KMS-11 (cell line): ENCODE data around the gene FBXO9.

ENCODE experiments used
- H2AFZ ChIP-seq: fragments of 200-600 bp; sonication (generic); 2 replicates; pipeline ENCODE4 v1.6.1; 2016; ENCODE audit warnings: antibody characterized with exemption, mixed run types, low read depth
- H3K27ac ChIP-seq: fragments of 200-600 bp; sonication (generic); 2 replicates; pipeline ENCODE4 v1.6.1; 2016; ENCODE audit warnings: mild to moderate bottlenecking, mixed run types
- H3K27me3 ChIP-seq: fragments of 200-600 bp; sonication (generic); 2 replicates; pipeline ENCODE4 v1.6.1; 2017; ENCODE audit warnings: mild to moderate bottlenecking, low read depth, mixed run types, moderate library complexity; ENCODE audit not compliant: insufficient read depth
- H3K36me3 ChIP-seq: fragments of 200-600 bp; sonication (generic); 2 replicates; pipeline ENCODE4 v1.6.1; 2017; ENCODE audit warnings: mild to moderate bottlenecking, mixed run types; ENCODE audit not compliant: insufficient read depth
- H3K4me1 ChIP-seq: fragments of 200-600 bp; sonication (generic); 2 replicates; pipeline ENCODE4 v1.6.1; 2016; ENCODE audit warnings: mild to moderate bottlenecking, low read depth, mixed run types; ENCODE audit not compliant: poor library complexity, severe bottlenecking
- H3K4me2 ChIP-seq: fragments of 200-600 bp; sonication (generic); 2 replicates; pipeline ENCODE4 v1.7.0; 2016; ENCODE audit warnings: mild to moderate bottlenecking, mixed run types
- H3K4me3 ChIP-seq: fragments of 200-600 bp; sonication (generic); IDR thresholded peaks from 2 replicates; pipeline ENCODE4 v1.6.1; 2017; ENCODE audit warnings: low read depth, low read length, mixed read lengths; ENCODE audit not compliant: insufficient read depth
- H3K79me2 ChIP-seq: fragments of 200-600 bp; sonication (generic); 2 replicates; pipeline ENCODE4 v1.6.1; 2016; ENCODE audit warnings: low read depth, mixed run types; ENCODE audit not compliant: insufficient read depth
- H3K9ac ChIP-seq: fragments of 200-600 bp; sonication (generic); 2 replicates; pipeline ENCODE4 v1.6.1; 2016; ENCODE audit warnings: mild to moderate bottlenecking, mixed run types
- H4K20me1 ChIP-seq: fragments of 200-600 bp; sonication (generic); 2 replicates; pipeline ENCODE4 v1.6.1; 2016; ENCODE audit warnings: mild to moderate bottlenecking, mixed run types; ENCODE audit not compliant: insufficient read depth
- CTCF ChIP-seq: fragments of 200-600 bp; sonication (generic); conservative IDR thresholded peaks from 2 replicates; pipeline ENCODE4 v1.6.1; 2017; ENCODE audit warnings: low read depth, mild to moderate bottlenecking, antibody characterized with exemption, low read length, moderate library complexity, mixed read lengths

The FBXO9 gene

GRCh38 chr6:53133961-53134360 lies 68.8 kb downstream of the FBXO9 start:
- no peaks in the 10 kb centered on the region for H4K20me1 ChIP-seq
- no peak for TF ChIP-seq CTCF
- H3K27ac ChIP-seq = no peak overlapping the region
- H3K4me1 ChIP-seq = no peaks in the 10 kb centered on the region
- H3K27me3 ChIP-seq = no peaks in the 10 kb centered on the region
- H2AFZ ChIP-seq = no peak overlapping the region
- H3K9ac ChIP-seq = no peak overlapping the region
- H3K79me2 ChIP-seq = no peaks in the 10 kb centered on the region
- no peak overlapping the region for H3K4me2 ChIP-seq
- no peaks in the 10 kb centered on the region for H3K36me3 ChIP-seq
- no peak overlapping the region for H3K4me3 ChIP-seq

- H4K20me1 ChIP-seq = no peaks in the 10 kb centered on the region
- no peaks in the 10 kb centered on the region for H3K36me3 ChIP-seq
- no peaks in the 10 kb centered on the region for H3K27me3 ChIP-seq
- no peak overlapping the region for H3K4me3 ChIP-seq
- H3K79me2 ChIP-seq = no peaks in the 10 kb centered on the region
- no peak overlapping the region for H3K9ac ChIP-seq
- H3K4me1 ChIP-seq = no peaks in the 10 kb centered on the region
- H3K4me2 ChIP-seq = no peak overlapping the region
- no peak overlapping the region for H2AFZ ChIP-seq
- no peak overlapping the region for H3K27ac ChIP-seq
- no peak for TF ChIP-seq CTCF
These were observed 69.5 kb downstream of the FBXO9 start for GRCh38 chr6:53134601-53135235.

DNA sequence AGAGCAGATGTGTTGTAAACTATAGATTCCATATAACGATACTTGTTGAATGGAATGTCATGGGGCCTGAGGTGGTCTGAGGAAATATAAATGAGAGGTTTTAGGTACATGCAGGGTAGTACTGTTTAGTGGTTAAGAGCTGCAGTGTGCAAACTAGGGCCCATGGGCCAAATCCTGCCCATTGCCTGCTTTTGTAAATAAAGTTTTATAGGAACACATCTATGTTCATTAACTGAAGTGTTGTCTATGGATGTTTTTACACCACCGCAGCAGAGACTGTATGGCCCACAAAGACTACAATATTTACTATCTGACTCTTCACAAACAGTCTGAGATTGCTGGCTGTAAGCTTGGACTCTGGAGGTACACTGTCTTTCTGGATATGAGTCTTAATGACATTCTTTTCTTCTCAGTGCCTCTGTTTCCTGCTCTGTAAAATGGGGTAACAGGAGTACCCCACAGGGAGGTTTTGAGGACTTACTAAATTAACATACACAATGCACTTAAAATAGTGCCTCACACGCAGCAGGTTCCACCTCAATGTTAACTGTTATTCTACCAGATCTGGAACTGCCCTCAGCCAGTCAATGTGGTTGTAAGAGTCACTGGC lies 70.9 kb downstream of the FBXO9 start:
- H4K20me1 ChIP-seq = no peaks in the 10 kb centered on the region
- no peaks in the 10 kb centered on the region for H3K79me2 ChIP-seq
- H3K36me3 ChIP-seq = no peaks in the 10 kb centered on the region
- H3K4me1 ChIP-seq = no peaks in the 10 kb centered on the region
- H3K4me3 ChIP-seq = no peak overlapping the region
- TF ChIP-seq CTCF = no peak
- no peaks in the 10 kb centered on the region for H3K27me3 ChIP-seq
- no peak overlapping the region for H3K9ac ChIP-seq
- no peak overlapping the region for H3K27ac ChIP-seq
- H2AFZ ChIP-seq = no peak overlapping the region
- H3K4me2 ChIP-seq = no peak overlapping the region

DNA sequence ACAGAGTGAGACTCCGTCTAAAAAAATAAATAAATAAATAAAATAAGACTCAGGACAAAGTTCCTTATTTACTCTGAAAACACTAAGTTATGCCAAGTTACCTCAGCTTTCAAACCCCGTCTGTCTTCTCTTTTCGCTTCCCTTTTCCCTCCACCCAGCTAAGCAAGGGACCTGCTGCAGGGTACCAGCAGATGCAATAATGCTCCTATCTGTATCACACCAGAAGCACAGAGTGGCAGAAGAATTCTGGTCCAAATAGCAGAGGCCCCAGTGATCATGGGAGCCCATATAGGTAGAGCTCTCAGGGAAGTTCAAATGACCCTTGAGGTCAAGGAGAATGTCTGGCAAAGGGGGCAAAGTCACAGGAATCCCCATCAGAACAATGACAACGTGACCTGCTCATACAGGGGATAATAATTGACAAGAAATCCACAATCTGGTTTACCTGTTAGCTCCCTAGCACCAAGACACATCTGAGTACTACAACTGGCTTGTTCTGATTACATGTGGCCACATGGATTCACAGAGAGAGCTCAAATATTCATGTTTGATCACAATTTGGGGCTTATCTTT lies 74.7 kb downstream of the FBXO9 start:
- Histone ChIP-seq H3K4me2 (no peak overlapping the region), H3K36me3 (no peaks in the 10 kb centered on the region), H3K9ac (no peak overlapping the region), H2AFZ (no peak overlapping the region), H4K20me1 (no peaks in the 10 kb centered on the region), H3K4me3 (no peak overlapping the region), H3K4me1 (no peaks in the 10 kb centered on the region), H3K27ac (no peak overlapping the region), H3K79me2 (no peaks in the 10 kb centered on the region), H3K27me3 (no peaks in the 10 kb centered on the region)
- TF ChIP-seq CTCF = no peak
